Esophagus squamous epithelium (tissue), 5 donors: ENCODE data around the gene COMMD10. TPM values are rescaled to one million over a fixed set of nuclear protein-coding genes. Genes with fewer than 3 reads are reported as not detected.

Experiments
- DNase-seq: peaks from one replicate; lab custom pipeline; 2025; lab: John Stamatoyannopoulos, UW
- H3K27ac ChIP-seq, 4 donors: fragments of 200-600 bp; sonication (generic); one replicate each; pipeline ENCODE4 v1.5.1; 2016 to 2019; ENCODE audit warnings: mild to moderate bottlenecking in 1 of 4
- H3K27me3 ChIP-seq, 4 donors: fragments of 200-600 bp; sonication (generic); 1 replicate in 3 of 4; 2 replicates in 1 of 4; pipeline versions ENCODE4 v1.5.1 to v1.6.0; 2017 to 2021; ENCODE audit warnings: antibody characterized with exemption in 1 of 4
- H3K36me3 ChIP-seq, 3 donors: fragments of 200-600 bp; sonication (generic); one replicate each; pipeline ENCODE4 v1.5.1; 2016 to 2019
- H3K4me1 ChIP-seq, 3 donors: fragments of 200-600 bp; sonication (generic); one replicate each; pipeline ENCODE4 v1.5.1; 2017 to 2019
- H3K4me3 ChIP-seq, 4 donors: fragments of 200-600 bp; sonication (generic); 1 replicate in 3 of 4; 2 replicates in 1 of 4; pipeline ENCODE4 v1.5.1; 2016 to 2019; ENCODE audit warnings: mild to moderate bottlenecking in 2 of 4, moderate library complexity in 1 of 4
- H3K9me3 ChIP-seq, 3 donors: fragments of 200-600 bp; sonication (generic); one replicate each; pipeline ENCODE4 v1.5.1; 2016 to 2019
- CTCF ChIP-seq, 6 experiments: fragments of 450-650 bp in 4 of 6; fragments of 200-600 bp in 2 of 6; sonication (generic) in 2 of 6; IDR thresholded peaks; one replicate each; pipeline ENCODE4 v1.5.1; 2016 to 2019; ENCODE audit warnings: antibody characterized with exemption in 6 of 6, mild to moderate bottlenecking in 4 of 6, moderate library complexity in 4 of 6
- POLR2A ChIP-seq, 4 donors: fragments of 450-650 bp; IDR thresholded peaks; one replicate each; pipeline ENCODE4 v1.6.1; 2017; ENCODE audit warnings: antibody characterized with exemption in 4 of 4, mild to moderate bottlenecking in 4 of 4, moderate library complexity in 3 of 4
- WGBS, 2 donors: methylation state at CpG; one replicate each; pipeline ENCODE4 v1.1.5; 2018; 5-methylcytosine and 5-hydroxymethylcytosine counted together
- intact Hi-C: fragments of 100-400 bp; cut with DNase I; formaldehyde crosslinking; loops from one replicate; pipeline ENCODE4 v1.15.0; 2022
- total RNA-seq, 4 donors: library from RNA; depleted of rRNA; stranded (reverse); fragments of >200 nt; gene quantifications; one replicate each; pipeline ENCODE4 v1.1.0, GENCODE V29; 2016
- donor health status: DM: yes; HTN: yes; CAD: no.

COMMD10 gene
- total RNA-seq, 4 donors from 2014 or later, result 14.1 to 29.0 (median 18.7) TPM

- 67 to 74% methylated on average over 2 of the region's 2 CpGs for WGBS, 2 donors
- Histone ChIP-seq H3K4me3 (no peak overlapping the region), H3K4me1 (no peaks in the 10 kb centered on the region), H3K9me3 (no peaks in the 10 kb centered on the region), H3K27me3 (peaks cover 0 to 29% (median 0%) of the 10 kb centered on the region in 4 donors), H3K27ac (no peak overlapping the region), H3K36me3 (no peaks in the 10 kb centered on the region)
- intact Hi-C loops, result no loop called here
- no peak for DNase-seq
- no peak for TF ChIP-seq POLR2A (IDR thresholded peaks at IDR 0.05)
- no peak for TF ChIP-seq CTCF (IDR thresholded peaks at IDR 0.05)
Observed at GRCh38 chr5:116062352-116062751, 22.5 kb upstream of the COMMD10 start.

- no peaks in the 10 kb centered on the region for H3K36me3 ChIP-seq
- TF ChIP-seq POLR2A (IDR thresholded peaks at IDR 0.05), result no peak
- no peak for TF ChIP-seq CTCF (IDR thresholded peaks at IDR 0.05)
- H3K27ac ChIP-seq, result no peak overlapping the region
- no peaks in the 10 kb centered on the region for H3K9me3 ChIP-seq
- peaks cover 0 to 20% (median 0%) of the 10 kb centered on the region in 4 donors for H3K27me3 ChIP-seq
- H3K4me1 ChIP-seq, result no peaks in the 10 kb centered on the region
- H3K4me3 ChIP-seq, result no peak overlapping the region
- WGBS, 2 donors, result 68 to 85% methylated on average over 2 to 3 of the region's 3 CpGs
- intact Hi-C loops, result no loop called here
- DNase-seq, result no peak
Observed at GRCh38 chr5:116063950-116064349, 20.9 kb upstream of the COMMD10 start.

GRCh38 chr5:116068028-116068632 is 16.7 kb upstream of the COMMD10 start:
- DNase-seq, result no peak
- no peak overlapping the region for H3K27ac ChIP-seq
- H3K9me3 ChIP-seq, result no peaks in the 10 kb centered on the region
- 9 to 13% methylated on average over 4 of the region's 4 CpGs for WGBS, 2 donors
- intact Hi-C loops, result no loop called here
- no peak overlapping the region for H3K4me3 ChIP-seq
- TF ChIP-seq POLR2A (IDR thresholded peaks at IDR 0.05) (no peak), CTCF (IDR thresholded peaks at IDR 0.05) (peak; percentile 44 to 84 (median 78))
- peaks cover 0 to 9% (median 0%) of the 10 kb centered on the region in 4 donors for H3K27me3 ChIP-seq
- H3K4me1 ChIP-seq, result no peaks in the 10 kb centered on the region
- no peaks in the 10 kb centered on the region for H3K36me3 ChIP-seq

- WGBS, 2 donors, result 100% methylated on average over 1 of the region's 1 CpG
- TF ChIP-seq CTCF (IDR thresholded peaks at IDR 0.05) (no peak), POLR2A (IDR thresholded peaks at IDR 0.05) (no peak)
- Histone ChIP-seq H3K4me3 (no peak overlapping the region), H3K9me3 (no peaks in the 10 kb centered on the region), H3K4me1 (no peaks in the 10 kb centered on the region), H3K27me3 (peaks cover 0 to 8% (median 0%) of the 10 kb centered on the region in 4 donors), H3K27ac (no peak overlapping the region), H3K36me3 (no peaks in the 10 kb centered on the region)
- intact Hi-C loops, result no loop called here
- no peak for DNase-seq
Observed at GRCh38 chr5:116071211-116071610, 13.6 kb upstream of the COMMD10 start.

- Histone ChIP-seq H3K27ac (no peak overlapping the region), H3K27me3 (no peaks in the 10 kb centered on the region), H3K36me3 (no peaks in the 10 kb centered on the region), H3K4me1 (no peaks in the 10 kb centered on the region), H3K9me3 (no peaks in the 10 kb centered on the region), H3K4me3 (no peak overlapping the region)
- no peak for DNase-seq
- intact Hi-C loops, result no loop called here
- 58% methylated on average over 6 of the region's 6 CpGs for WGBS, 2 donors
- TF ChIP-seq POLR2A (IDR thresholded peaks at IDR 0.05) (no peak), CTCF (IDR thresholded peaks at IDR 0.05) (no peak)
Observed at GRCh38 chr5:116075191-116075831, 9.5 kb upstream of the COMMD10 start.
